Upper lobe of right lung (tissue), 1 donor: ENCODE results near the gene GAL3ST3. TPM values are rescaled to one million over a fixed set of nuclear protein-coding genes. Genes with fewer than 3 reads are reported as not detected.

Source experiments
- ATAC-seq: fragments of 200-7000 bp; cut with Tn5 transposase; one replicate; pipeline ENCODE4 v1.9.1; 2020; ENCODE audit warnings: mild to moderate bottlenecking, moderate library complexity
- DNase-seq: peaks from one replicate; pipeline ENCODE4 v3.0.0-alpha.2; 2020
- H3K27ac ChIP-seq: fragments of 200-600 bp; one replicate; pipeline ENCODE4 v1.8.0; 2022
- H3K27me3 ChIP-seq: fragments of 200-600 bp; one replicate; pipeline ENCODE4 v1.8.0; 2022; ENCODE audit warnings: mild to moderate bottlenecking
- H3K36me3 ChIP-seq: fragments of 200-600 bp; one replicate; pipeline ENCODE4 v1.8.0; 2022
- H3K4me1 ChIP-seq: fragments of 200-600 bp; one replicate; pipeline ENCODE4 v1.8.0; 2022
- H3K4me3 ChIP-seq: fragments of 200-600 bp; one replicate; pipeline ENCODE4 v1.8.0; 2022; ENCODE audit warnings: mild to moderate bottlenecking
- H3K9me3 ChIP-seq: fragments of 200-600 bp; one replicate; pipeline ENCODE4 v1.8.0; 2022
- CTCF ChIP-seq: fragments of 200-600 bp; IDR thresholded peaks from one replicate; pipeline ENCODE4 v1.8.0; 2022; ENCODE audit warnings: antibody characterized with exemption
- intact Hi-C: fragments of 100-400 bp; cut with DNase I; formaldehyde crosslinking; loops from one replicate; pipeline ENCODE4 v1.11.0; 2022
- total RNA-seq: library from RNA; stranded (reverse); fragmentation: NEBNext Ultra II Directional; extraction: Animal tissue kit (Norgen Biotek cat#: 25700); gene quantifications from one replicate; pipeline ENCODE4 v1.2.1, GENCODE V29; 2021
- donor health status: DM: no; HTN: yes; CAD: no; lungs with severe emphysema.

GAL3ST3 gene
- total RNA-seq, 1 donor from 2014 or later = not detected

GRCh38 chr11:66051371-66051765 is 2.4 kb upstream of the GAL3ST3 start:
- peak overlapping the region; percentile 100 for H3K4me3 ChIP-seq
- peaks cover 9% of the 10 kb centered on the region for H3K27me3 ChIP-seq
- peaks cover 18% of the 10 kb centered on the region for H3K4me1 ChIP-seq
- peak overlapping the region; percentile 92 for H3K27ac ChIP-seq
- no peaks in the 10 kb centered on the region for H3K9me3 ChIP-seq
- peaks cover 25% of the 10 kb centered on the region for H3K36me3 ChIP-seq
- DNase-seq (no peak), ATAC-seq (no peak)
- no peak for TF ChIP-seq CTCF
- intact Hi-C loops = no loop called here

- Histone ChIP-seq H3K27ac (no peak overlapping the region), H3K27me3 (peaks cover 9% of the 10 kb centered on the region), H3K4me3 (no peak overlapping the region), H3K4me1 (peaks cover 18% of the 10 kb centered on the region), H3K36me3 (peaks cover 18% of the 10 kb centered on the region), H3K9me3 (no peaks in the 10 kb centered on the region)
- intact Hi-C loops = no loop called here
- no peak for DNase-seq
- no peak for ATAC-seq
- no peak for TF ChIP-seq CTCF
Measured at GRCh38 chr11:66050581-66051231, 1.7 kb upstream of the GAL3ST3 start.

GRCh38 chr11:66047541-66048365 is 1.2 kb downstream of the GAL3ST3 start:
- DNase-seq = no peak
- Histone ChIP-seq H3K36me3 (no peaks in the 10 kb centered on the region), H3K9me3 (no peaks in the 10 kb centered on the region), H3K27ac (no peak overlapping the region), H3K27me3 (peaks cover 9% of the 10 kb centered on the region), H3K4me3 (no peak overlapping the region), H3K4me1 (peaks cover 8% of the 10 kb centered on the region)
- no peak for TF ChIP-seq CTCF
- no peak for ATAC-seq
- intact Hi-C loops = no loop called here

GRCh38 chr11:66046901-66047300 is 2.1 kb downstream of the GAL3ST3 start:
- ATAC-seq (no peak), DNase-seq (no peak)
- Histone ChIP-seq H3K27me3 (peaks cover 9% of the 10 kb centered on the region), H3K36me3 (no peaks in the 10 kb centered on the region), H3K4me1 (peaks cover 8% of the 10 kb centered on the region), H3K27ac (no peak overlapping the region), H3K4me3 (no peak overlapping the region), H3K9me3 (no peaks in the 10 kb centered on the region)
- no peak for TF ChIP-seq CTCF
- intact Hi-C loops = no loop called here

- Histone ChIP-seq H3K27me3 (peaks cover 9% of the 10 kb centered on the region), H3K9me3 (no peaks in the 10 kb centered on the region), H3K36me3 (no peaks in the 10 kb centered on the region), H3K4me1 (no peaks in the 10 kb centered on the region), H3K4me3 (no peak overlapping the region), H3K27ac (no peak overlapping the region)
- TF ChIP-seq CTCF = peak; percentile 92
- peak; percentile 86 for DNase-seq
- intact Hi-C loops = no loop called here
- ATAC-seq = peak; percentile 87
Measured at GRCh38 chr11:66045177-66045639, 3.8 kb downstream of the GAL3ST3 start.
